Regular cardiac myocyte (primary cell): ENCODE measurements around the gene DBN1. TPM values are rescaled to one million over a fixed set of nuclear protein-coding genes. Genes with fewer than 3 reads are reported as not detected.

Experiments
- total RNA-seq: library from RNA; depleted of rRNA; stranded (reverse); fragments of >200 nt; gene quantifications from 2 replicates; pipeline ENCODE4 v1.2.3, GENCODE V29; 2014

Gene DBN1
- total RNA-seq = 77.2 and 139 TPM in 2 replicates

GRCh38 chr5:177473443-177474001, at the start of gene DBN1:
Gene DBN1 (minus strand): TSS chr5:177473634. CDS start chr5:177473521, 113 bp downstream.

GRCh38 chr5:177516601-177517568, 43.5 kb upstream of the DBN1 start, which contains the start of gene DDX41:
Gene DDX41 (minus strand): TSS chr5:177516961. CDS start chr5:177516945, 16 bp downstream.

GRCh38 chr5:177509381-177509951, 36.0 kb upstream of the DBN1 start, which contains the start of gene DOK3:
Gene DOK3 (minus strand): TSS chr5:177509826. CDS start chr5:177509540, 286 bp downstream.

GRCh38 chr5:177497292-177498012, 24.0 kb upstream of the DBN1 start, which contains the start of gene PDLIM7:
Gene PDLIM7 (minus strand): TSS chr5:177497604. CDS start chr5:177496512, 1,092 bp downstream.

GRCh38 chr5:177446200-177447065, 27.0 kb downstream of the DBN1 start, which contains the start of gene PRR7:
Gene PRR7 (plus strand): TSS chr5:177446814. CDS start chr5:177455068, 8,254 bp downstream.

GRCh38 chr5:177426566-177427210, 46.7 kb downstream of the DBN1 start, which contains the start of gene GRK6:
Gene GRK6 (plus strand): TSS chr5:177426676. CDS start chr5:177426846, 170 bp downstream.

GRCh38 chr5:177409043-177409801, 64.2 kb downstream of the DBN1 start, which contains the start of gene F12:
Gene F12 (minus strand): TSS chr5:177409564. CDS start chr5:177409527, 37 bp downstream.

Other genes starting within 250 kb of the DBN1 start
- 18.3 and 24.9 TPM in 2 replicates for gene RAB24, start 169.9 kb downstream of the DBN1 start, total RNA-seq
- gene PRELID1, start 169.8 kb downstream of the DBN1 start, total RNA-seq = 68.5 and 167 TPM in 2 replicates
- 3.7 and 15.7 TPM in 2 replicates for gene MXD3, start 161.7 kb downstream of the DBN1 start, total RNA-seq
- 342 and 514 TPM in 2 replicates for gene LMAN2, start 122.0 kb downstream of the DBN1 start, total RNA-seq
- gene RGS14, start 115.7 kb downstream of the DBN1 start, total RNA-seq = 3.6 and 9.3 TPM in 2 replicates
- not detected in 2 replicates for gene SLC34A1, start 89.2 kb downstream of the DBN1 start, total RNA-seq
- not detected in 2 replicates for gene PFN3, start 73.0 kb downstream of the DBN1 start, total RNA-seq
- 0.58 TPM in 1 of 2 replicates, not detected in the other for gene F12, start 64.1 kb downstream of the DBN1 start, total RNA-seq
- gene GRK6, start 47.0 kb downstream of the DBN1 start, total RNA-seq = 12.7 and 32.4 TPM in 2 replicates
- gene PRR7, start 26.8 kb downstream of the DBN1 start, total RNA-seq = 6.2 and 10.9 TPM in 2 replicates
- 83.7 and 101 TPM in 2 replicates for gene PDLIM7, start 24.0 kb upstream of the DBN1 start, total RNA-seq
- 3.3 and 6.8 TPM in 2 replicates for gene DOK3, start 36.2 kb upstream of the DBN1 start, total RNA-seq
- gene DDX41, start 43.3 kb upstream of the DBN1 start, total RNA-seq = 124 and 144 TPM in 2 replicates
- gene FAM193B, start 80.9 kb upstream of the DBN1 start, total RNA-seq = 9.8 and 34.1 TPM in 2 replicates
- 223 and 242 TPM in 2 replicates for gene TMED9, start 118.6 kb upstream of the DBN1 start, total RNA-seq
- 40.5 and 53.0 TPM in 2 replicates for gene B4GALT7, start 126.5 kb upstream of the DBN1 start, total RNA-seq